ENCODE data around the gene STK32C. TPM values are rescaled to one million over a fixed set of nuclear protein-coding genes. Genes with fewer than 3 reads are reported as not detected.

Gene STK32C
- total RNA-seq, 1 experiment from 2014 or later, result 13.5 TPM

DNA sequence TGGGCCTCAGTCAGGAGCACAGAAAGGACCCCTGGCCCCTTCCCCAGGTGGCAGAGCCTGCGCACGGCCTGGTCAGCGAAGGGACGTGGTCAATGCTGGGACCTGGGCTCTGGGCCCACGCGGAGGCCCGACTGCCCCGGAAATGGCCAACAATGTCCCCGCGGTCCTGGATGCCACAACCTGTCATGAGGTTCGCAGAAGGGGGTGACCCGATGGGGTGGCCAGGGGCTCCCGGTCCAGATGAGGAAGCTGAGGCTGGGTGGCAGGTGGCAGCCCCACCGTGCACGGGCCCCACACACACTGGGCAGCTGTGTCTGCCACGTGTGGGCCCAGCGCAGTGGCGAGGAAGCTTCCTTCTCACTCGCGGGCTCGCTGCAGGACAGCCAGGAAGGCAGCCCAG is 71.6 kb downstream of the STK32C start:
- H3K27ac Mint-ChIP-seq (ENCODE audit: unreplicated experiment), result no peak overlapping the region
- BruUV-seq (replicated peaks), result no TSS peak
- no peaks in the 10 kb centered on the region for H3K4me1 Mint-ChIP-seq (ENCODE audit: low read depth, unreplicated experiment)
- no peak for DNase-seq
- no peaks in the 10 kb centered on the region for H3K27me3 Mint-ChIP-seq (ENCODE audit: unreplicated experiment)
- no peaks in the 10 kb centered on the region for H3K9me3 Mint-ChIP-seq (ENCODE audit: low read depth, unreplicated experiment)
- H3K4me3 Mint-ChIP-seq (ENCODE audit: low read depth, unreplicated experiment), result no peak overlapping the region
- H3K36me3 Mint-ChIP-seq (ENCODE audit: insufficient read depth, unreplicated experiment), result peaks cover 4% of the 10 kb centered on the region
- TF ChIP-seq, protein P1, sequence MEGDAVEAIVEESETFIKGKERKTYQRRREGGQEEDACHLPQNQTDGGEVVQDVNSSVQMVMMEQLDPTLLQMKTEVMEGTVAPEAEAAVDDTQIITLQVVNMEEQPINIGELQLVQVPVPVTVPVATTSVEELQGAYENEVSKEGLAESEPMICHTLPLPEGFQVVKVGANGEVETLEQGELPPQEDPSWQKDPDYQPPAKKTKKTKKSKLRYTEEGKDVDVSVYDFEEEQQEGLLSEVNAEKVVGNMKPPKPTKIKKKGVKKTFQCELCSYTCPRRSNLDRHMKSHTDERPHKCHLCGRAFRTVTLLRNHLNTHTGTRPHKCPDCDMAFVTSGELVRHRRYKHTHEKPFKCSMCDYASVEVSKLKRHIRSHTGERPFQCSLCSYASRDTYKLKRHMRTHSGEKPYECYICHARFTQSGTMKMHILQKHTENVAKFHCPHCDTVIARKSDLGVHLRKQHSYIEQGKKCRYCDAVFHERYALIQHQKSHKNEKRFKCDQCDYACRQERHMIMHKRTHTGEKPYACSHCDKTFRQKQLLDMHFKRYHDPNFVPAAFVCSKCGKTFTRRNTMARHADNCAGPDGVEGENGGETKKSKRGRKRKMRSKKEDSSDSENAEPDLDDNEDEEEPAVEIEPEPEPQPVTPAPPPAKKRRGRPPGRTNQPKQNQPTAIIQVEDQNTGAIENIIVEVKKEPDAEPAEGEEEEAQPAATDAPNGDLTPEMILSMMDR (IDR thresholded peaks at IDR 0.05; ENCODE audit: unreplicated experiment), result no peak
- intact Hi-C loops (cut with micrococcal nuclease; ENCODE audit: unreplicated experiment), result no loop called here
- CTCF ChIA-PET, result no interaction called here

DNA sequence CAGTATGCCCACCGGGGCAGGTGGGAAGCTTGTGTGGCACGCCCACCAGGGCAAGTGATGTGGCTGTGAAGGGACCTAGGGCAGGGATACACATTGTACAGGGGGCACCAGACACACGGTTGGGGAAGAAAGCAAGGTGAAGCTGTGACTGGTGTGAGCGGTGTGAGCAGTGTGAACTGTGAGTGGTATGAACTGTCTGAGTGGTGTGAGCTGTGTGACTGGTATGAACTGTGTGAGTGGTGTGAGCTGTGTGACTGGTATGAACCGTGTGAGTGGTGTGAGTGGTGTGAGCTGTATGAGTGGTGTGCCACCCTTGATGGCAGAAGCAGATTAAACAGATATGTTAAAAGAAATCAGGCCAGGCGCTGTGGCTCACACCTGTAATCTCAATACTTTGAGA is 72.9 kb downstream of the STK32C start:
- BruUV-seq (replicated peaks), result no TSS peak
- Mint-ChIP-seq H3K4me3 (ENCODE audit: low read depth, unreplicated experiment) (no peak overlapping the region), H3K27me3 (ENCODE audit: unreplicated experiment) (no peaks in the 10 kb centered on the region), H3K4me1 (ENCODE audit: low read depth, unreplicated experiment) (no peaks in the 10 kb centered on the region), H3K27ac (ENCODE audit: unreplicated experiment) (no peak overlapping the region), H3K9me3 (ENCODE audit: low read depth, unreplicated experiment) (no peaks in the 10 kb centered on the region), H3K36me3 (ENCODE audit: insufficient read depth, unreplicated experiment) (peaks cover 4% of the 10 kb centered on the region)
- intact Hi-C loops (cut with micrococcal nuclease; ENCODE audit: unreplicated experiment), result no loop called here
- TF ChIP-seq, protein P1 (IDR thresholded peaks at IDR 0.05; ENCODE audit: unreplicated experiment), result no peak
- CTCF ChIA-PET, result no interaction called here
- DNase-seq, result no peak

DNA sequence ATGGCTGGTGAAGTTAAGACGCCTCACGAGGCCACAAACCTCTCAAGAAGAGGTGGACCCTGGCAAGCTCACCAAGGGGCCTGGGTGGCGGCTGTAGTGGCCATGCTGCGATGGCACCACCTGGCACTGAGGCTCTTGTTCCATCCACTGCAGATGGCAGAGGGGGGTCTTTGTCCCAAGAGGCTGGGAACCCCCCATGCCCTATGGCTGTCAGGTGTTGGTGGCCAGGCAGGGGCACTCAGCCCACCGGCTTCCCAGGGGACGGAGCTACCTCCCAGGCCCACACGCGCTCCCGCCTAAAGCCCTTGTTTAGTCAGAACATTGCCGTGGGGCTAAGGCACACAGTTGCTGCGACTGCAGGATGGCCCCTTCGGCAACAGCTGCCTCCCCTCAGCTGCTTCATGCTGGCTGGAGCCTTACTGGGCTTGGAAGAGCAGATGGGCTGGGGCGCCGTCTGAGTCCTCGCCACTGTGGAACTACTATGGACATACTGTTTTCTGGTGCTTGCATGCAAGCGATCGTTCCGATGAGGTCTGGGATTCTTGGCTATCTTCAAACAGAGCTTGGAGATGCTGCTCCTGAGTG is 74.2 kb downstream of the STK32C start:
- H3K9me3 Mint-ChIP-seq (ENCODE audit: low read depth, unreplicated experiment), result no peaks in the 10 kb centered on the region
- H3K27me3 Mint-ChIP-seq (ENCODE audit: unreplicated experiment), result no peaks in the 10 kb centered on the region

DNA sequence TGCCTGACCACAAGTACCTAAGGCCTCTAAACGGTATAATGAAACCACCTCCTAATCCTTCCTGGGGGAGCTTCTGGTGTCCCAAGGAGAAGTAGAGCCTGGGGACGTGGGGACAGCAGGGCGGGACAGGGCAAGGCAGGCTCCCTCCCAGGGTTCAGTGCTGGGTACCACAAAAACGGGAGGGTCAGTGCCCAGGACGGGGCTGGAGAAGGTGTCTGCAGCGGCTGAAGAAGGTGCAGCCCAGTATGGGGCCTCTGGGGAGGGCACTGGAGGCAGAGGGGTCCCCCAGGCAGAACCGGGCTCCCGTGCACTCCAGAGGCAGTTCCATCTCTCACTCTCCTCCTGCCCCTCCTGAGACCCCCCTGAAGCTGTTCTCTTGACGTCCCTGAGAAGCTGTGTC is 74.8 kb downstream of the STK32C start:
- DNase-seq, result no peak
- H3K27ac Mint-ChIP-seq (ENCODE audit: unreplicated experiment), result no peak overlapping the region
- H3K27me3 Mint-ChIP-seq (ENCODE audit: unreplicated experiment), result no peaks in the 10 kb centered on the region
- intact Hi-C loops (cut with micrococcal nuclease; ENCODE audit: unreplicated experiment), result no loop called here
- no peak overlapping the region for H3K4me3 Mint-ChIP-seq (ENCODE audit: low read depth, unreplicated experiment)
- no peaks in the 10 kb centered on the region for H3K9me3 Mint-ChIP-seq (ENCODE audit: low read depth, unreplicated experiment)
- TF ChIP-seq, protein P1 (IDR thresholded peaks at IDR 0.05; ENCODE audit: unreplicated experiment), result no peak
- no TSS peak for BruUV-seq (replicated peaks)
- CTCF ChIA-PET, result no interaction called here
- peaks cover 4% of the 10 kb centered on the region for H3K36me3 Mint-ChIP-seq (ENCODE audit: insufficient read depth, unreplicated experiment)
- H3K4me1 Mint-ChIP-seq (ENCODE audit: low read depth, unreplicated experiment), result no peaks in the 10 kb centered on the region

More for the DNA sequence above, 74.2 kb downstream of the STK32C start:
- TF ChIP-seq, protein P1 (IDR thresholded peaks at IDR 0.05; ENCODE audit: unreplicated experiment), result no peak
- DNase-seq, result no peak
- H3K27ac Mint-ChIP-seq (ENCODE audit: unreplicated experiment), result no peak overlapping the region
- CTCF ChIA-PET, result no interaction called here
- intact Hi-C loops (cut with micrococcal nuclease; ENCODE audit: unreplicated experiment), result no loop called here
- no peaks in the 10 kb centered on the region for H3K4me1 Mint-ChIP-seq (ENCODE audit: low read depth, unreplicated experiment)
- no peak overlapping the region for H3K4me3 Mint-ChIP-seq (ENCODE audit: low read depth, unreplicated experiment)
- peaks cover 4% of the 10 kb centered on the region for H3K36me3 Mint-ChIP-seq (ENCODE audit: insufficient read depth, unreplicated experiment)
- BruUV-seq (replicated peaks), result no TSS peak
